Endothelial cell of umbilical vein (primary cell): ENCODE data around the gene DNAJC12. TPM values are rescaled to one million over a fixed set of nuclear protein-coding genes. Genes with fewer than 3 reads are reported as not detected.

Experiments used
- BruUV-seq: library from RNA; stranded (reverse); fragments of 400-500 nt; replicated peaks from 2 replicates; lab custom pipeline; 2021; lab: Mats Ljungman, UMichigan
- CTCF ChIA-PET: fragments of 300-600, 350-600 bp; sonication (Branson Sonifier 250); formaldehyde crosslinking; loops from one replicate; lab custom pipeline; 2021; ENCODE audit warnings: antibody characterized with exemption, inconsistent platforms; lab: Charles Lee
- POLR2A ChIA-PET: fragments of 300-600, 350-600 bp; sonication (Branson Sonifier 250); formaldehyde crosslinking; loops from one replicate; lab custom pipeline; 2021; ENCODE audit warnings: antibody characterized with exemption, inconsistent platforms; lab: Charles Lee
- DNase-seq: peaks from one replicate; pipeline ENCODE4 v3.0.0-alpha.2; 2011; ENCODE audit warnings: low read depth, low spot score
- FAIRE-seq: peaks from 2 replicates; lab custom pipeline; 2011; peaks lifted over from hg19 to GRCh38; lab: Jason Lieb, UNC
- H2AFZ ChIP-seq: 2 replicates; pipeline ENCODE4 v1.6.0; 2012; ENCODE audit warnings: low read depth, low read length, control low read depth, inconsistent platforms
- H3K27ac ChIP-seq: 2 replicates; pipeline ENCODE4 v1.5.1; 2011; ENCODE audit warnings: low read depth, mild to moderate bottlenecking, control low read depth, low read length, moderate library complexity; ENCODE audit not compliant: insufficient read depth
- H3K27me3 ChIP-seq, 2 experiments: 2 replicates each; pipeline versions ENCODE4 v1.6.0 to v1.6.1; 2011; ENCODE audit warnings: low read length in 2 of 2, mixed read lengths in 1 of 2; ENCODE audit not compliant: control insufficient read depth in 2 of 2, insufficient read depth in 2 of 2
- H3K36me3 ChIP-seq, 2 experiments: 2 replicates in 1 of 2; 3 replicates in 1 of 2; pipeline ENCODE4 v1.5.1; 2011; ENCODE audit warnings: low read length in 2 of 2, mild to moderate bottlenecking in 1 of 2, moderate library complexity in 1 of 2; ENCODE audit not compliant: control insufficient read depth in 2 of 2, insufficient read depth in 2 of 2; ENCODE audit errors: extremely low read depth in 1 of 2
- H3K4me1 ChIP-seq: 3 replicates; pipeline ENCODE4 v1.5.1; 2011; ENCODE audit warnings: mild to moderate bottlenecking, low read length; ENCODE audit not compliant: control insufficient read depth, insufficient read depth; ENCODE audit errors: extremely low read depth
- H3K4me2 ChIP-seq: 2 replicates; pipeline ENCODE4 v1.6.1; 2011; ENCODE audit warnings: low read length, control low read depth, mixed read lengths; ENCODE audit not compliant: insufficient read depth
- H3K4me3 ChIP-seq, 3 experiments: fragments of 200-600 bp in 1 of 3; sonication (generic), shearing (Covaris generic) in 1 of 3; replicated peaks in 1 of 3; 2 replicates each; pipeline ENCODE4 v1.5.1; 2011 to 2016; ENCODE audit warnings: control low read depth in 3 of 3, low read length in 3 of 3, mild to moderate bottlenecking in 2 of 3, inconsistent platforms in 1 of 3, low read depth in 1 of 3, moderate library complexity in 1 of 3; ENCODE audit not compliant: insufficient read depth in 1 of 3
- H3K79me2 ChIP-seq: 2 replicates; pipeline ENCODE4 v1.6.0; 2012; ENCODE audit warnings: low read length, inconsistent platforms; ENCODE audit not compliant: control insufficient read depth, insufficient read depth
- H3K9ac ChIP-seq: replicated peaks from 2 replicates; pipeline ENCODE3; 2011; ENCODE audit warnings: low read length, control low read depth; ENCODE audit not compliant: insufficient read depth; ENCODE audit errors: extremely low read depth
- H3K9me1 ChIP-seq: replicated peaks from 3 replicates; pipeline ENCODE4 v1.6.0; 2011; ENCODE audit warnings: mild to moderate bottlenecking, low read length; ENCODE audit not compliant: control insufficient read depth, insufficient read depth; ENCODE audit errors: extremely low read depth
- H3K9me3 ChIP-seq: replicated peaks from 2 replicates; pipeline ENCODE4 v1.5.1; 2012; ENCODE audit warnings: low read length, inconsistent platforms; ENCODE audit not compliant: control insufficient read depth, insufficient read depth
- H4K20me1 ChIP-seq: replicated peaks from 2 replicates; pipeline ENCODE3; 2011; ENCODE audit warnings: mild to moderate bottlenecking, low read length; ENCODE audit not compliant: control insufficient read depth, insufficient read depth; ENCODE audit errors: extremely low read depth
- CTCF ChIP-seq, 2 donors: IDR thresholded peaks; 1 replicate in 1 of 2; 2 replicates in 1 of 2; pipeline ENCODE4 v1.5.1; 2011; ENCODE audit warnings: low read length in 2 of 2, mild to moderate bottlenecking in 2 of 2, moderate library complexity in 2 of 2, control low read depth in 1 of 2, inconsistent platforms in 1 of 2, low read depth in 1 of 2; ENCODE audit not compliant: insufficient read depth in 1 of 2; ENCODE audit errors: extremely low read depth in 1 of 2
- EZH2 ChIP-seq: IDR thresholded peaks from 2 replicates; pipeline ENCODE4 v1.6.1; 2012; ENCODE audit warnings: borderline replicate concordance, low read depth, mild to moderate bottlenecking, moderate library complexity, low read length, inconsistent platforms; ENCODE audit not compliant: severe bottlenecking
- FOS ChIP-seq: IDR thresholded peaks from 2 replicates; pipeline ENCODE4 v1.6.1; 2011; ENCODE audit warnings: mild to moderate bottlenecking, low read length, moderate library complexity, borderline replicate concordance; ENCODE audit not compliant: insufficient read depth
- GATA2 ChIP-seq: IDR thresholded peaks from 2 replicates; pipeline ENCODE4 v1.7.0; 2011; ENCODE audit warnings: low read depth, mild to moderate bottlenecking, moderate library complexity, mixed read lengths, low read length; ENCODE audit not compliant: insufficient read length, insufficient read depth
- JUN ChIP-seq: IDR thresholded peaks from 2 replicates; pipeline ENCODE4 v1.6.1; 2011; ENCODE audit warnings: borderline replicate concordance, low read depth; ENCODE audit not compliant: insufficient read length, insufficient read depth
- MAX ChIP-seq: IDR thresholded peaks from 2 replicates; pipeline ENCODE4 v1.6.1; 2011; ENCODE audit not compliant: insufficient read depth, insufficient read length
- MYC ChIP-seq: IDR thresholded peaks from one replicate; pipeline ENCODE4 v1.6.1; 2011; ENCODE audit warnings: mild to moderate bottlenecking, low read depth, low read length
- POLR2A ChIP-seq: IDR thresholded peaks from 2 replicates; pipeline ENCODE4 v1.6.1; 2012; ENCODE audit warnings: low read depth, mild to moderate bottlenecking, control low read depth, low read length
- POLR2AphosphoS5 ChIP-seq: IDR thresholded peaks from 2 replicates; pipeline ENCODE4 v1.6.1; 2012; ENCODE audit warnings: low read depth, mild to moderate bottlenecking, control low read depth, low read length, moderate library complexity; ENCODE audit not compliant: insufficient read depth
- dilution Hi-C: fragments of 300-500 bp; cut with MboI; formaldehyde crosslinking; loops from one replicate; pipeline ENCODE4 v1.15.0; 2019; ENCODE audit warnings: low sequenced_read_pairs; ENCODE audit not compliant: extremely low pct_ligation_motif_present
- intact Hi-C: fragments of 100-400 bp; cut with micrococcal nuclease; formaldehyde crosslinking; loops from one replicate; pipeline ENCODE4 v1.10.0; 2022
- polyA plus RNA-seq, 4 experiments: library from polyadenylated mRNA; depleted of rRNA in 3 of 4; stranded (reverse) in 3 of 4; unstranded in 1 of 4; fragments of >200 nt; gene quantifications; 2 replicates each; pipeline versions ENCODE4 v1.2.1 to v1.2.3, GENCODE V29; 2011 to 2012; ENCODE audit warnings: missing spikeins in 1 of 4
- total RNA-seq: library from RNA; stranded (reverse); gene quantifications from 2 replicates; pipeline ENCODE4 v1.2.3, GENCODE V29; 2021

DNAJC12 gene
- total and polyA plus RNA-seq, 2 donors (not counting 3 experiments of a cell fraction or from before 2014, with no cell fraction given): 0.54 to 1.0 TPM

- dilution Hi-C loops: no loop called here
- Histone ChIP-seq H3K4me3 (no peak overlapping the region), H3K36me3 (no peaks in the 10 kb centered on the region), H3K9me1 (no peaks in the 10 kb centered on the region), H2AFZ (no peak overlapping the region), H3K27ac (no peak overlapping the region), H3K79me2 (no peaks in the 10 kb centered on the region), H3K4me1 (no peaks in the 10 kb centered on the region), H3K4me2 (no peak overlapping the region), H3K9me3 (no peaks in the 10 kb centered on the region), H3K27me3 (peaks cover 3 to 5% of the 10 kb centered on the region in 2 experiments), H3K9ac (no peak overlapping the region), H4K20me1 (no peaks in the 10 kb centered on the region)
- FAIRE-seq (no peak), DNase-seq (no peak)
- ChIA-PET POLR2A (no interaction called here), CTCF (interaction anchor here (1.0 to 1.2 kb wide), 2 partner anchors 9 to 15 kb away, joined by 3 to 4 read pairs; no protein-coding TSS in a partner anchor)
- intact Hi-C loops: no loop called here
- TF ChIP-seq POLR2A (no peak), EZH2 (no peak), FOS (no peak), GATA2 (no peak), MAX (no peak), CTCF (IDR thresholded peaks at IDR 0.05; ENCODE audit: extremely low read depth in 1 of 2, insufficient read depth in 1 of 2, low read depth in 1 of 2, low read length in 2 of 2) (no peak), JUN (no peak), POLR2AphosphoS5 (no peak), MYC (no peak)
- no TSS peak for BruUV-seq
Observed at GRCh38 chr10:67803588-67804394, 34.2 kb downstream of the DNAJC12 start.
